SK-N-SH (cell line): Measurements from ENCODE around the gene MLLT3. TPM values are rescaled to one million over a fixed set of nuclear protein-coding genes. Genes with fewer than 3 reads are reported as not detected.

ENCODE experiments used
- CTCF ChIA-PET: fragments of 300-600, 350-600 bp; formaldehyde crosslinking; extraction: SDS; loops from one replicate; lab custom pipeline; 2021; lab: Yijun Ruan, JAX
- POLR2A ChIA-PET: fragments of 350-600 bp; sonication (Branson Sonifier 250); formaldehyde crosslinking; extraction: SDS; loops from one replicate; lab custom pipeline; 2020; ENCODE audit warnings: antibody characterized with exemption, inconsistent platforms; lab: Yijun Ruan, JAX
- DNase-seq: peaks from one replicate; pipeline ENCODE4 v3.0.0; 2012
- H2AFZ ChIP-seq: fragments of 200-600 bp; sonication (generic); 2 replicates; pipeline ENCODE4 v1.8.1; 2016; ENCODE audit warnings: antibody characterized with exemption, mild to moderate bottlenecking, low read depth
- H3F3A ChIP-seq: fragments of 200-600 bp; sonication (generic); replicated peaks from 2 replicates; pipeline ENCODE3; 2016; ENCODE audit warnings: antibody characterized with exemption, mild to moderate bottlenecking; ENCODE audit not compliant: insufficient read depth
- H3K27ac ChIP-seq, 2 experiments: fragments of 200-500 bp in 1 of 2; fragments of 200-600 bp in 1 of 2; sonication (Bioruptor generic) in 1 of 2; sonication (generic), shearing (Covaris generic) in 1 of 2; 2 replicates each; pipeline versions ENCODE4 v1.5.1 to v1.6.1; 2014 to 2016; ENCODE audit warnings: low read depth in 2 of 2, inconsistent platforms in 1 of 2, low read length in 1 of 2, mild to moderate bottlenecking in 1 of 2, mixed read lengths in 1 of 2
- H3K27me3 ChIP-seq: fragments of 200-600 bp; sonication (generic), shearing (Covaris generic); 2 replicates; pipeline ENCODE4 v1.6.1; 2016; ENCODE audit warnings: mixed run types; ENCODE audit not compliant: insufficient read depth
- H3K36me3 ChIP-seq, 2 experiments: fragments of 200-500 bp in 1 of 2; fragments of 200-600 bp in 1 of 2; sonication (Bioruptor generic) in 1 of 2; sonication (generic) in 1 of 2; replicated peaks in 1 of 2; 2 replicates each; pipeline versions ENCODE3 to v1.5.1; 2014 to 2016; ENCODE audit warnings: low read length in 1 of 2, mild to moderate bottlenecking in 1 of 2; ENCODE audit not compliant: insufficient read depth in 2 of 2, control insufficient read depth in 1 of 2
- H3K4me1 ChIP-seq, 2 experiments: fragments of 200-500 bp in 1 of 2; fragments of 200-600 bp in 1 of 2; sonication (Bioruptor generic) in 1 of 2; sonication (generic), shearing (Covaris generic) in 1 of 2; 2 replicates each; pipeline versions ENCODE4 v1.5.1 to v1.6.1; 2014 to 2016; ENCODE audit warnings: low read depth in 1 of 2, low read length in 1 of 2, mixed run types in 1 of 2; ENCODE audit not compliant: insufficient read depth in 2 of 2, control insufficient read depth in 1 of 2
- H3K4me2 ChIP-seq: fragments of 200-600 bp; sonication (generic), shearing (Covaris generic); 2 replicates; pipeline ENCODE4 v1.6.1; 2017; ENCODE audit warnings: mixed run types
- H3K4me3 ChIP-seq, 2 experiments: fragments of 200-500 bp in 1 of 2; fragments of 200-600 bp in 1 of 2; sonication (Bioruptor generic) in 1 of 2; sonication (generic), shearing (Covaris generic) in 1 of 2; 2 replicates each; pipeline versions ENCODE4 v1.5.1 to v1.8.1; 2014 to 2016; ENCODE audit warnings: low read depth in 2 of 2, inconsistent platforms in 1 of 2, low read length in 1 of 2, mild to moderate bottlenecking in 1 of 2, mixed read lengths in 1 of 2, moderate library complexity in 1 of 2
- H3K79me2 ChIP-seq: fragments of 200-600 bp; sonication (generic); 2 replicates; pipeline ENCODE4 v1.8.1; 2017; ENCODE audit warnings: mild to moderate bottlenecking; ENCODE audit not compliant: insufficient read depth
- H3K9ac ChIP-seq: fragments of 200-600 bp; sonication (generic); 2 replicates; pipeline ENCODE4 v1.6.1; 2017; ENCODE audit warnings: mixed run types
- H3K9me2 ChIP-seq: fragments of 200-600 bp; sonication (generic); 2 replicates; pipeline ENCODE4 v1.6.1; 2017; ENCODE audit warnings: mixed run types
- H3K9me3 ChIP-seq: fragments of 200-600 bp; sonication (generic); 2 replicates; pipeline ENCODE4 v1.6.1; 2017; ENCODE audit warnings: mixed run types, mild to moderate bottlenecking, moderate library complexity
- H4K20me1 ChIP-seq: fragments of 200-600 bp; sonication (generic); 2 replicates; pipeline ENCODE4 v1.6.1; 2017; ENCODE audit warnings: mild to moderate bottlenecking, mixed run types; ENCODE audit not compliant: insufficient read depth
- ELF1 ChIP-seq: IDR thresholded peaks from 2 replicates; pipeline ENCODE4 v1.4.0; 2012
- EP300 ChIP-seq, 2 experiments: IDR thresholded peaks; 2 replicates each; pipeline versions ENCODE4 v1.4.0 to v1.6.1; 2012; ENCODE audit warnings: borderline replicate concordance in 1 of 2, low read depth in 1 of 2, low read length in 1 of 2
- EZH2phosphoT487 ChIP-seq: fragments of 200-600 bp; sonication (generic); IDR thresholded peaks from 2 replicates; pipeline ENCODE4 v1.6.1; 2017; ENCODE audit warnings: low read depth, mixed run types, mild to moderate bottlenecking, antibody characterized with exemption, moderate library complexity, borderline replicate concordance
- FOXJ3 ChIP-seq: sonication (generic); formaldehyde crosslinking; IDR thresholded peaks from 2 replicates; pipeline ENCODE4 v1.5.1; 2020; ENCODE audit warnings: mild to moderate bottlenecking, missing genetic modification reagents
- FOXM1 ChIP-seq: IDR thresholded peaks from 2 replicates; pipeline ENCODE4 v1.4.0; 2012; ENCODE audit warnings: low read depth, mild to moderate bottlenecking
- IRF3 ChIP-seq: fragments of 150-350 bp; IDR thresholded peaks from 2 replicates; pipeline ENCODE4 v1.6.1; 2016; ENCODE audit warnings: mild to moderate bottlenecking, low read depth, low read length
- JUND ChIP-seq: IDR thresholded peaks from 2 replicates; pipeline ENCODE4 v1.4.0; 2012
- MAX ChIP-seq: IDR thresholded peaks from 2 replicates; pipeline ENCODE4 v1.4.0; 2012; ENCODE audit warnings: low read depth
- MEF2A ChIP-seq: IDR thresholded peaks from 2 replicates; pipeline ENCODE4 v1.4.0; 2012; ENCODE audit warnings: low read depth, borderline replicate concordance
- NFIC ChIP-seq: IDR thresholded peaks from 2 replicates; pipeline ENCODE4 v1.4.0; 2012; ENCODE audit warnings: borderline replicate concordance
- POLR2AphosphoS5 ChIP-seq: IDR thresholded peaks from 2 replicates; pipeline ENCODE4 v1.6.1; 2012; ENCODE audit warnings: low read depth, low read length
- RAD21 ChIP-seq: IDR thresholded peaks from 2 replicates; pipeline ENCODE4 v1.6.1; 2012; ENCODE audit warnings: mild to moderate bottlenecking, low read length
- RCOR1 ChIP-seq: fragments of 150-350 bp; IDR thresholded peaks from 2 replicates; pipeline ENCODE4 v1.6.1; 2017; ENCODE audit warnings: antibody characterized with exemption, low read length
- RXRA ChIP-seq: IDR thresholded peaks from 2 replicates; pipeline ENCODE4 v1.4.0; 2012; ENCODE audit warnings: low read depth, mild to moderate bottlenecking, borderline replicate concordance
- SMC3 ChIP-seq: IDR thresholded peaks from 2 replicates; pipeline ENCODE4 v1.6.1; 2012; ENCODE audit warnings: low read depth, low read length, improper control_type of control experiment
- TAF1 ChIP-seq: IDR thresholded peaks from 2 replicates; pipeline ENCODE4 v1.6.1; 2012; ENCODE audit warnings: low read depth, mild to moderate bottlenecking, low read length, moderate library complexity, borderline replicate concordance
- TCF12 ChIP-seq: IDR thresholded peaks from 2 replicates; pipeline ENCODE4 v1.4.0; 2012
- TEAD4 ChIP-seq: IDR thresholded peaks from 2 replicates; pipeline ENCODE4 v1.4.0; 2012; ENCODE audit warnings: mild to moderate bottlenecking, borderline replicate concordance; ENCODE audit not compliant: insufficient read depth
- YY1 ChIP-seq: IDR thresholded peaks from 2 replicates; pipeline ENCODE4 v1.4.0; 2012; ENCODE audit warnings: low read depth, mild to moderate bottlenecking
- WGBS: methylation state at CpG from one replicate; pipeline ENCODE4 v1.1.6; 2017; ENCODE audit warnings: low lambda C conversion rate; 5-methylcytosine and 5-hydroxymethylcytosine counted together
- polyA plus RNA-seq, 3 experiments: library from polyadenylated mRNA; depleted of rRNA; stranded (reverse); fragments of >200 nt; gene quantifications; 2 replicates each; pipeline ENCODE4 v1.2.3, GENCODE V29; 2012
- TF ChIP-seq, protein P1 (sequence below): IDR thresholded peaks from 2 replicates; pipeline ENCODE4 v1.4.0; 2012; ENCODE audit warnings: low read depth, borderline replicate concordance
- TF ChIP-seq, protein P2 (sequence below): IDR thresholded peaks from 2 replicates; pipeline ENCODE4 v1.6.1; 2012; ENCODE audit warnings: mild to moderate bottlenecking, low read depth, low read length, moderate library complexity
- TF ChIP-seq, protein P3 (sequence below): IDR thresholded peaks from 2 replicates; pipeline ENCODE4 v1.4.0; 2012; ENCODE audit warnings: low read depth, borderline replicate concordance

MLLT3 gene
- polyA plus RNA-seq, 1 of the 3 experiments (the other 2 are of a cell fraction): 3.9 TPM

GRCh38 chr9:20436476-20437195, 185.7 kb downstream of the MLLT3 start:
- Histone ChIP-seq H3K36me3 (no peaks in the 10 kb centered on the region), H3K9me3 (no peaks in the 10 kb centered on the region), H3K4me1 (0 out of 4 replicates have a peak, but pooled peaks cover 0 to 4% of the 10 kb centered on the region in 2 experiments), H3K27ac (no peak overlapping the region), H3K9me2 (no peaks in the 10 kb centered on the region), H4K20me1 (no peaks in the 10 kb centered on the region), H2AFZ (no peak overlapping the region), H3K4me2 (no peak overlapping the region), H3K27me3 (no peaks in the 10 kb centered on the region), H3K9ac (no peak overlapping the region), H3F3A (peaks cover 14% of the 10 kb centered on the region), H3K79me2 (no peaks in the 10 kb centered on the region), H3K4me3 (no peak overlapping the region)
- 97% methylated on average over 1 of the region's 1 CpG for WGBS
- TF ChIP-seq, protein P1, sequence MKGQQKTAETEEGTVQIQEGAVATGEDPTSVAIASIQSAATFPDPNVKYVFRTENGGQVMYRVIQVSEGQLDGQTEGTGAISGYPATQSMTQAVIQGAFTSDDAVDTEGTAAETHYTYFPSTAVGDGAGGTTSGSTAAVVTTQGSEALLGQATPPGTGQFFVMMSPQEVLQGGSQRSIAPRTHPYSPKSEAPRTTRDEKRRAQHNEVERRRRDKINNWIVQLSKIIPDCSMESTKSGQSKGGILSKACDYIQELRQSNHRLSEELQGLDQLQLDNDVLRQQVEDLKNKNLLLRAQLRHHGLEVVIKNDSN: no peak
- TF ChIP-seq EZH2phosphoT487 (no peak), TEAD4 (no peak), RXRA (no peak), TCF12 (no peak), RCOR1 (no peak), MEF2A (no peak), JUND (no peak), FOXJ3 (CRISPR knock-in tag) (no peak), ELF1 (no peak), TAF1 (no peak), EP300 (IDR thresholded peaks at IDR 0.05; ENCODE audit: borderline replicate concordance in 1 of 2, low read depth in 1 of 2, low read length in 1 of 2) (no peak)
- TF ChIP-seq, protein P2, sequence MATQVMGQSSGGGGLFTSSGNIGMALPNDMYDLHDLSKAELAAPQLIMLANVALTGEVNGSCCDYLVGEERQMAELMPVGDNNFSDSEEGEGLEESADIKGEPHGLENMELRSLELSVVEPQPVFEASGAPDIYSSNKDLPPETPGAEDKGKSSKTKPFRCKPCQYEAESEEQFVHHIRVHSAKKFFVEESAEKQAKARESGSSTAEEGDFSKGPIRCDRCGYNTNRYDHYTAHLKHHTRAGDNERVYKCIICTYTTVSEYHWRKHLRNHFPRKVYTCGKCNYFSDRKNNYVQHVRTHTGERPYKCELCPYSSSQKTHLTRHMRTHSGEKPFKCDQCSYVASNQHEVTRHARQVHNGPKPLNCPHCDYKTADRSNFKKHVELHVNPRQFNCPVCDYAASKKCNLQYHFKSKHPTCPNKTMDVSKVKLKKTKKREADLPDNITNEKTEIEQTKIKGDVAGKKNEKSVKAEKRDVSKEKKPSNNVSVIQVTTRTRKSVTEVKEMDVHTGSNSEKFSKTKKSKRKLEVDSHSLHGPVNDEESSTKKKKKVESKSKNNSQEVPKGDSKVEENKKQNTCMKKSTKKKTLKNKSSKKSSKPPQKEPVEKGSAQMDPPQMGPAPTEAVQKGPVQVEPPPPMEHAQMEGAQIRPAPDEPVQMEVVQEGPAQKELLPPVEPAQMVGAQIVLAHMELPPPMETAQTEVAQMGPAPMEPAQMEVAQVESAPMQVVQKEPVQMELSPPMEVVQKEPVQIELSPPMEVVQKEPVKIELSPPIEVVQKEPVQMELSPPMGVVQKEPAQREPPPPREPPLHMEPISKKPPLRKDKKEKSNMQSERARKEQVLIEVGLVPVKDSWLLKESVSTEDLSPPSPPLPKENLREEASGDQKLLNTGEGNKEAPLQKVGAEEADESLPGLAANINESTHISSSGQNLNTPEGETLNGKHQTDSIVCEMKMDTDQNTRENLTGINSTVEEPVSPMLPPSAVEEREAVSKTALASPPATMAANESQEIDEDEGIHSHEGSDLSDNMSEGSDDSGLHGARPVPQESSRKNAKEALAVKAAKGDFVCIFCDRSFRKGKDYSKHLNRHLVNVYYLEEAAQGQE: no peak
- CTCF ChIA-PET: interaction anchor here (0.7 to 1.0 kb wide), 3 partner anchors 8 to 68 kb away, joined by 3 read pairs; no protein-coding TSS in a partner anchor
- POLR2A ChIA-PET: no interaction called here
- DNase-seq: no peak

- CTCF ChIA-PET: interaction anchor here (0.6 to 1.3 kb wide), 2 partner anchors 8 to 193 kb away, joined by 3 read pairs; partner anchors contain the start of gene MLLT3
- POLR2A ChIA-PET: no interaction called here
- Histone ChIP-seq H3K27ac (no peak overlapping the region), H3K4me2 (no peak overlapping the region), H3K9me2 (no peaks in the 10 kb centered on the region), H3K9ac (no peak overlapping the region), H3K36me3 (no peaks in the 10 kb centered on the region), H3K9me3 (no peaks in the 10 kb centered on the region), H3K79me2 (no peaks in the 10 kb centered on the region), H2AFZ (no peak overlapping the region), H3F3A (no peaks in the 10 kb centered on the region), H3K4me3 (no peak overlapping the region), H3K27me3 (no peaks in the 10 kb centered on the region), H4K20me1 (no peaks in the 10 kb centered on the region), H3K4me1 (no peaks in the 10 kb centered on the region)
- no peak for DNase-seq
- WGBS: 93% methylated on average over 1 of the region's 1 CpG
- no peak for TF ChIP-seq SMC3
- TF ChIP-seq YY1: no peak
- no peak for TF ChIP-seq RCOR1
- no peak for TF ChIP-seq POLR2AphosphoS5
- TF ChIP-seq FOXM1: no peak
- no peak for TF ChIP-seq MAX
- TF ChIP-seq NFIC: no peak
- no peak for TF ChIP-seq RAD21
- no peak for TF ChIP-seq IRF3
- TF ChIP-seq JUND: no peak
- TF ChIP-seq, protein P3, sequence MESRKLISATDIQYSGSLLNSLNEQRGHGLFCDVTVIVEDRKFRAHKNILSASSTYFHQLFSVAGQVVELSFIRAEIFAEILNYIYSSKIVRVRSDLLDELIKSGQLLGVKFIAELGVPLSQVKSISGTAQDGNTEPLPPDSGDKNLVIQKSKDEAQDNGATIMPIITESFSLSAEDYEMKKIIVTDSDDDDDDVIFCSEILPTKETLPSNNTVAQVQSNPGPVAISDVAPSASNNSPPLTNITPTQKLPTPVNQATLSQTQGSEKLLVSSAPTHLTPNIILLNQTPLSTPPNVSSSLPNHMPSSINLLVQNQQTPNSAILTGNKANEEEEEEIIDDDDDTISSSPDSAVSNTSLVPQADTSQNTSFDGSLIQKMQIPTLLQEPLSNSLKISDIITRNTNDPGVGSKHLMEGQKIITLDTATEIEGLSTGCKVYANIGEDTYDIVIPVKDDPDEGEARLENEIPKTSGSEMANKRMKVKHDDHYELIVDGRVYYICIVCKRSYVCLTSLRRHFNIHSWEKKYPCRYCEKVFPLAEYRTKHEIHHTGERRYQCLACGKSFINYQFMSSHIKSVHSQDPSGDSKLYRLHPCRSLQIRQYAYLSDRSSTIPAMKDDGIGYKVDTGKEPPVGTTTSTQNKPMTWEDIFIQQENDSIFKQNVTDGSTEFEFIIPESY: no peak
- no peak for TF ChIP-seq EZH2phosphoT487
Observed at GRCh38 chr9:20428976-20429375, 193.3 kb downstream of the MLLT3 start.
